Keratinocyte (primary cell): Measurements from ENCODE around the gene USP34. TPM values are rescaled to one million over a fixed set of nuclear protein-coding genes. Genes with fewer than 3 reads are reported as not detected.

Experiments used
- DNase-seq: peaks from one replicate; pipeline ENCODE4 v3.0.0-alpha.2; 2011; ENCODE audit warnings: low read depth, missing footprints, low spot score
- FAIRE-seq: peaks from 2 replicates; lab custom pipeline; 2011; peaks lifted over from hg19 to GRCh38; lab: Jason Lieb, UNC
- H2AFZ ChIP-seq: 2 replicates; pipeline ENCODE4 v1.6.0; 2012; ENCODE audit warnings: low read length, control low read depth, inconsistent platforms; ENCODE audit not compliant: control insufficient read depth
- H3K27ac ChIP-seq: 2 replicates; pipeline ENCODE4 v1.5.1; 2011; ENCODE audit warnings: low read length; ENCODE audit not compliant: control insufficient read depth, insufficient read depth
- H3K27me3 ChIP-seq: 3 replicates; pipeline ENCODE4 v1.6.0; 2011; ENCODE audit warnings: low read length; ENCODE audit not compliant: control insufficient read depth, insufficient read depth; ENCODE audit errors: extremely low read depth
- H3K36me3 ChIP-seq, 2 experiments: 2 replicates in 1 of 2; 3 replicates in 1 of 2; pipeline ENCODE4 v1.5.1; 2011; ENCODE audit warnings: low read length in 2 of 2, mild to moderate bottlenecking in 1 of 2; ENCODE audit not compliant: control insufficient read depth in 2 of 2, insufficient read depth in 2 of 2; ENCODE audit errors: extremely low read depth in 1 of 2
- H3K4me1 ChIP-seq: 3 replicates; pipeline ENCODE4 v1.5.1; 2011; ENCODE audit warnings: low read length; ENCODE audit not compliant: control insufficient read depth, insufficient read depth; ENCODE audit errors: extremely low read depth
- H3K4me2 ChIP-seq: 3 replicates; pipeline ENCODE4 v1.6.0; 2011; ENCODE audit warnings: low read depth, low read length; ENCODE audit not compliant: control insufficient read depth, insufficient read depth; ENCODE audit errors: extremely low read depth
- H3K4me3 ChIP-seq, 3 experiments: fragments of 200-600 bp in 1 of 3; sonication (generic) in 1 of 3; 2 replicates in 2 of 3; 3 replicates in 1 of 3; pipeline ENCODE4 v1.5.1; 2011 to 2016; ENCODE audit warnings: low read length in 3 of 3, mild to moderate bottlenecking in 3 of 3, control low read depth in 2 of 3, inconsistent platforms in 1 of 3, low read depth in 1 of 3, mixed read lengths in 1 of 3, mixed run types in 1 of 3, moderate library complexity in 1 of 3; ENCODE audit not compliant: control insufficient read depth in 2 of 3, insufficient read depth in 2 of 3; ENCODE audit errors: extremely low read depth in 1 of 3
- H3K79me2 ChIP-seq: 2 replicates; pipeline ENCODE4 v1.6.0; 2012; ENCODE audit warnings: low read length; ENCODE audit not compliant: control insufficient read depth, insufficient read depth
- H3K9ac ChIP-seq: 3 replicates; pipeline ENCODE4 v1.6.0; 2011; ENCODE audit warnings: low read length; ENCODE audit not compliant: control insufficient read depth, insufficient read depth; ENCODE audit errors: extremely low read depth
- H3K9me1 ChIP-seq: 3 replicates; pipeline ENCODE4 v1.6.0; 2011; ENCODE audit warnings: low read length; ENCODE audit not compliant: control insufficient read depth, insufficient read depth; ENCODE audit errors: extremely low read depth
- H3K9me3 ChIP-seq: 2 replicates; pipeline ENCODE4 v1.5.1; 2012; ENCODE audit warnings: low read depth, low read length; ENCODE audit not compliant: control insufficient read depth
- H4K20me1 ChIP-seq: 3 replicates; pipeline ENCODE4 v1.6.0; 2011; ENCODE audit warnings: low read length; ENCODE audit not compliant: control insufficient read depth, insufficient read depth; ENCODE audit errors: extremely low read depth
- EZH2 ChIP-seq: IDR thresholded peaks from one replicate; pipeline ENCODE4 v1.6.1; 2012; ENCODE audit warnings: inconsistent platforms, mild to moderate bottlenecking, low read length, moderate library complexity
- dilution Hi-C: fragments of 300-500 bp; cut with MboI; formaldehyde crosslinking; loops from one replicate; pipeline ENCODE4 v1.7.0; 2020; ENCODE audit warnings: low sequenced_read_pairs; ENCODE audit not compliant: extremely low pct_ligation_motif_present
- polyA plus RNA-seq, 5 experiments: library from polyadenylated mRNA; depleted of rRNA in 3 of 5; stranded (reverse) in 3 of 5; stranded (forward) in 1 of 5; unstranded in 1 of 5; fragments of >200 nt; gene quantifications; 1 replicate in 1 of 5; 2 replicates in 3 of 5; 3 replicates in 1 of 5; pipeline versions ENCODE4 v1.2.1 to v1.2.3, GENCODE V29; 2011 to 2012; ENCODE audit warnings: missing spikeins in 2 of 5, low read depth in 1 of 5, low replicate concordance in 1 of 5
- TF ChIP-seq, protein P1 (sequence below), 3 experiments: IDR thresholded peaks in 1 of 3; conservative IDR thresholded peaks in 1 of 3; optimal IDR thresholded peaks in 1 of 3; 2 replicates in 2 of 3; 3 replicates in 1 of 3; pipeline versions ENCODE3 to v1.5.1; 2011; ENCODE audit warnings: low read length in 3 of 3, mild to moderate bottlenecking in 3 of 3, moderate library complexity in 2 of 3, control low read depth in 1 of 3, inconsistent platforms in 1 of 3; ENCODE audit not compliant: insufficient read depth in 2 of 3; ENCODE audit errors: extremely low read depth in 1 of 3

USP34 gene
- polyA plus RNA-seq, 1 donor (not counting 4 experiments of a cell fraction or from before 2014, with no cell fraction given) = 54.7 TPM

- no peak for DNase-seq
- no peaks in the 10 kb centered on the region for H4K20me1 ChIP-seq
- peaks cover 7% of the 10 kb centered on the region in 2 experiments for H3K36me3 ChIP-seq
- no peak for FAIRE-seq
- dilution Hi-C loops = no loop called here
- no peaks in the 10 kb centered on the region for H3K9me3 ChIP-seq
- no peaks in the 10 kb centered on the region for H3K79me2 ChIP-seq
- H3K9ac ChIP-seq = no peak overlapping the region
- no peak overlapping the region for H3K4me2 ChIP-seq
- no peak for TF ChIP-seq EZH2
- TF ChIP-seq, protein P1, sequence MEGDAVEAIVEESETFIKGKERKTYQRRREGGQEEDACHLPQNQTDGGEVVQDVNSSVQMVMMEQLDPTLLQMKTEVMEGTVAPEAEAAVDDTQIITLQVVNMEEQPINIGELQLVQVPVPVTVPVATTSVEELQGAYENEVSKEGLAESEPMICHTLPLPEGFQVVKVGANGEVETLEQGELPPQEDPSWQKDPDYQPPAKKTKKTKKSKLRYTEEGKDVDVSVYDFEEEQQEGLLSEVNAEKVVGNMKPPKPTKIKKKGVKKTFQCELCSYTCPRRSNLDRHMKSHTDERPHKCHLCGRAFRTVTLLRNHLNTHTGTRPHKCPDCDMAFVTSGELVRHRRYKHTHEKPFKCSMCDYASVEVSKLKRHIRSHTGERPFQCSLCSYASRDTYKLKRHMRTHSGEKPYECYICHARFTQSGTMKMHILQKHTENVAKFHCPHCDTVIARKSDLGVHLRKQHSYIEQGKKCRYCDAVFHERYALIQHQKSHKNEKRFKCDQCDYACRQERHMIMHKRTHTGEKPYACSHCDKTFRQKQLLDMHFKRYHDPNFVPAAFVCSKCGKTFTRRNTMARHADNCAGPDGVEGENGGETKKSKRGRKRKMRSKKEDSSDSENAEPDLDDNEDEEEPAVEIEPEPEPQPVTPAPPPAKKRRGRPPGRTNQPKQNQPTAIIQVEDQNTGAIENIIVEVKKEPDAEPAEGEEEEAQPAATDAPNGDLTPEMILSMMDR (optimal IDR thresholded peaks at IDR 0.05 in 1 of 3, IDR thresholded peaks at IDR 0.05 in 1 of 3, conservative IDR thresholded peaks at IDR 0.05 in 1 of 3; ENCODE audit: extremely low read depth in 1 of 3, insufficient read depth in 2 of 3, low read length in 3 of 3) = no peak
- peaks cover 17% of the 10 kb centered on the region for H3K4me1 ChIP-seq
- H3K27ac ChIP-seq = no peak overlapping the region
- no peaks in the 10 kb centered on the region for H3K9me1 ChIP-seq
- H2AFZ ChIP-seq = no peak overlapping the region
- H3K4me3 ChIP-seq = no peak overlapping the region
- no peaks in the 10 kb centered on the region for H3K27me3 ChIP-seq
These were observed 213.4 kb downstream of the USP34 start for GRCh38 chr2:61257446-61257845.

DNA sequence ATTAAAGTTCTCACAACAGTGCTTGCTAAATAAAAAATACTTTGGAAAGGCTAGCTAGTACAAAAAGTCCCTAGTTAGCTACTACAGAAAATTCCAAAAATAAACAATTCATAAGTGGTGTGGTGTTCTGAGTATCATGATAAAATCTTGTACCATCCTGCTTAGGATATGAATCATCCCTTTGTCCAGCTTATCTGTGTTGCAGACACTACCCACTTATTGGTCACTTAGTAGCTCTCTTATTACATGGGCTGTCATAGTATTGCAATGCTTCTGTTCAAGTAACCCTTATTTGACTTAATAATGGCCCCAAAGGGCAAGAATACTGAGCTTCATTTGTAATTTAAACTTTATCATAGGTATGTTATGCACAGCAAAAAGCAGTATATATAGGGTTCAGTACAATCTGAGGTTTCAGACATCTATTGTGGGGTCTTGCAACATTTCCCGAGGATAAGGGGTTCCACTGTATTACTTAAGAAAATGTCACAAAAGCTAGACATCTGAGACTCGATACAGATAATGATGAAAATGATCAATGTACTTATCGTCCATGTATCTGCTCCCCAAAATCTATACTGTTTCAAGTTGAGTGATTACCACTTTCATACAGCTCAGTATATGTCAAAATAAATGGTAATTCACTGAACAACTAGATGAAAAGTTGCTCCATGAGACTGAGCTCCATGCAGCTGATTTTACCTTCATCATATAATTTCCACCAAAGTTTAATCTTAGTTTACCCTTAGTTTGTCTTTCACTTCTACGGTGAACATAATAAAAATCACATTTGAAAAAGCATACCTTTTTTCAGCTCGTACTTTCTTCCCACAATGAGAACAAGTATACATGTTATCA lies 215.1 kb downstream of the USP34 start:
- Histone ChIP-seq H3K9me1 (no peaks in the 10 kb centered on the region), H3K4me1 (peaks cover 17% of the 10 kb centered on the region), H2AFZ (no peak overlapping the region), H3K4me2 (peak overlapping the region; percentile 46), H3K79me2 (no peaks in the 10 kb centered on the region), H3K9ac (peak overlapping the region; percentile 16), H3K27me3 (no peaks in the 10 kb centered on the region), H3K36me3 (peaks cover 7% of the 10 kb centered on the region in 2 experiments), H3K4me3 (no peak overlapping the region), H3K9me3 (no peaks in the 10 kb centered on the region), H3K27ac (peak overlapping the region; percentile 74), H4K20me1 (no peaks in the 10 kb centered on the region)
- TF ChIP-seq, protein P1 (optimal IDR thresholded peaks at IDR 0.05 in 1 of 3, IDR thresholded peaks at IDR 0.05 in 1 of 3, conservative IDR thresholded peaks at IDR 0.05 in 1 of 3; ENCODE audit: extremely low read depth in 1 of 3, insufficient read depth in 2 of 3, low read length in 3 of 3) = no peak
- no peak for TF ChIP-seq EZH2
- peak; percentile 79 for FAIRE-seq
- dilution Hi-C loops = no loop called here
- peak; percentile 13 for DNase-seq
